GM23248 (cell line): ENCODE results near the gene ITPKB.

Source experiments
- EZH2 ChIP-seq: fragments of 200-600 bp; sonication (generic); IDR thresholded peaks from 2 replicates; pipeline ENCODE4 v1.6.1; 2018; ENCODE audit warnings: antibody characterized with exemption, mild to moderate bottlenecking; ENCODE audit not compliant: insufficient read depth, poor library complexity, severe bottlenecking
- EZH2phosphoT487 ChIP-seq: fragments of 200-600 bp; sonication (generic); IDR thresholded peaks from 2 replicates; pipeline ENCODE4 v1.6.1; 2018; ENCODE audit warnings: antibody characterized with exemption, moderate library complexity, mild to moderate bottlenecking, low read depth; ENCODE audit not compliant: insufficient read depth

- TF ChIP-seq EZH2phosphoT487 (no peak), EZH2 (no peak)
Measured at GRCh38 chr1:226634166-226634588, 104.9 kb downstream of the ITPKB start.
